ENCODE measurements around the gene ATPAF1.
"Not testable (repeated sequence)": the region's sequence is repeated elsewhere in the genome, so short reads cannot be mapped to it uniquely, and the experiment has no call there.

ATPAF1 gene

GRCh38 chr1:46667782-46668760 is at the start of gene ATPAF1:
ATPAF1 (minus strand) TSS chr1:46668364; CDS start chr1:46668322, 42 bp downstream.
- DNase-seq = peak; percentile 91

GRCh38 chr1:46717654-46718053 is 49.5 kb upstream of the ATPAF1 start:
- no peak for DNase-seq

- DNase-seq = no peak
Measured at GRCh38 chr1:46714976-46715375, 46.8 kb upstream of the ATPAF1 start.

GRCh38 chr1:46708121-46708520 is 40.0 kb upstream of the ATPAF1 start:
- no peak for DNase-seq

- no peak for DNase-seq
Measured at GRCh38 chr1:46705408-46705807, 37.2 kb upstream of the ATPAF1 start.

- DNase-seq = no peak
Measured at GRCh38 chr1:46703927-46704641, 35.9 kb upstream of the ATPAF1 start.

- no peak for DNase-seq
Measured at GRCh38 chr1:46699666-46700065, 31.5 kb upstream of the ATPAF1 start.

GRCh38 chr1:46697053-46697452 is 28.9 kb upstream of the ATPAF1 start:
- DNase-seq = no peak

GRCh38 chr1:46694676-46695075 is 26.5 kb upstream of the ATPAF1 start:
- DNase-seq = not testable (repeated sequence)

GRCh38 chr1:46692811-46693770 is 24.9 kb upstream of the ATPAF1 start:
- no peak for DNase-seq

GRCh38 chr1:46691997-46692790 is 24.0 kb upstream of the ATPAF1 start:
- no peak for DNase-seq

- no peak for DNase-seq
Measured at GRCh38 chr1:46690931-46691421, 22.8 kb upstream of the ATPAF1 start.

GRCh38 chr1:46689897-46690296 is 21.7 kb upstream of the ATPAF1 start:
- no peak for DNase-seq

GRCh38 chr1:46689356-46689755 is 21.2 kb upstream of the ATPAF1 start:
- DNase-seq = no peak

- no peak for DNase-seq
Measured at GRCh38 chr1:46687921-46688509, 19.9 kb upstream of the ATPAF1 start.

GRCh38 chr1:46687093-46687659 is 19.0 kb upstream of the ATPAF1 start:
- DNase-seq = no peak

GRCh38 chr1:46686255-46686654 is 18.1 kb upstream of the ATPAF1 start:
- no peak for DNase-seq

- DNase-seq = no peak
Measured at GRCh38 chr1:46684670-46685069, 16.5 kb upstream of the ATPAF1 start.

GRCh38 chr1:46682064-46682463 is 13.9 kb upstream of the ATPAF1 start:
- no peak for DNase-seq

- no peak for DNase-seq
Measured at GRCh38 chr1:46681333-46682034, 13.3 kb upstream of the ATPAF1 start.
